H9 (cell line): ENCODE measurements around the gene DENND6B. TPM values are rescaled to one million over a fixed set of nuclear protein-coding genes. Genes with fewer than 3 reads are reported as not detected.

Experiments
- DNase-seq: peaks from one replicate; pipeline ENCODE4 v3.0.0-alpha.2; 2017
- H2AFZ ChIP-seq: one replicate; pipeline ENCODE4 v1.6.1; 2013; ENCODE audit warnings: mild to moderate bottlenecking, low read length, control low read depth, moderate library complexity
- H2AK5ac ChIP-seq: 2 replicates; pipeline ENCODE4 v1.6.1; 2013; ENCODE audit warnings: low read length, control low read depth, mixed read lengths; ENCODE audit not compliant: insufficient read length
- H2BK120ac ChIP-seq: one replicate; pipeline ENCODE4 v1.6.1; 2013; ENCODE audit warnings: low read depth, mild to moderate bottlenecking, low read length, control low read depth, inconsistent platforms; ENCODE audit not compliant: poor library complexity, severe bottlenecking
- H2BK12ac ChIP-seq: 2 replicates; pipeline ENCODE4 v1.6.1; 2013; ENCODE audit warnings: low read length, control low read depth, mixed read lengths, low read depth; ENCODE audit not compliant: insufficient read length
- H2BK15ac ChIP-seq: 2 replicates; pipeline ENCODE4 v1.6.1; 2013; ENCODE audit warnings: low read depth, low read length, control low read depth
- H2BK20ac ChIP-seq: one replicate; pipeline ENCODE4 v1.6.1; 2013; ENCODE audit warnings: low read depth, mild to moderate bottlenecking, low read length, control low read depth, inconsistent platforms; ENCODE audit not compliant: poor library complexity, severe bottlenecking
- H2BK5ac ChIP-seq: 2 replicates; pipeline ENCODE4 v1.6.1; 2013; ENCODE audit warnings: low read length, control low read depth, mixed read lengths; ENCODE audit not compliant: insufficient read length
- H3K14ac ChIP-seq: 2 replicates; pipeline ENCODE4 v1.6.1; 2013; ENCODE audit warnings: low read length, control low read depth; ENCODE audit not compliant: insufficient read depth
- H3K18ac ChIP-seq: 2 replicates; pipeline ENCODE4 v1.6.1; 2013; ENCODE audit warnings: low read depth, mild to moderate bottlenecking, mixed read lengths, low read length, control low read depth; ENCODE audit not compliant: insufficient read length
- H3K23ac ChIP-seq: 2 replicates; pipeline ENCODE4 v1.6.1; 2013; ENCODE audit warnings: low read length, control low read depth, mixed read lengths, low read depth; ENCODE audit not compliant: insufficient read length
- H3K23me2 ChIP-seq: 2 replicates; pipeline ENCODE4 v1.6.1; 2013; ENCODE audit warnings: low read depth, mild to moderate bottlenecking, mixed read lengths, low read length, control low read depth; ENCODE audit not compliant: insufficient read length, poor library complexity, severe bottlenecking
- H3K27ac ChIP-seq: 2 replicates; pipeline ENCODE4 v1.5.1; 2013; ENCODE audit warnings: low read length, control low read depth, mixed read lengths, low read depth; ENCODE audit not compliant: insufficient read length
- H3K27me3 ChIP-seq: 2 replicates; pipeline ENCODE4 v1.6.1; 2013; ENCODE audit warnings: low read length, control low read depth, inconsistent platforms; ENCODE audit not compliant: insufficient read depth
- H3K4ac ChIP-seq: 2 replicates; pipeline ENCODE4 v1.6.1; 2013; ENCODE audit warnings: low read depth, mild to moderate bottlenecking, control low read depth, inconsistent platforms, low read length, moderate library complexity
- H3K4me1 ChIP-seq: 2 replicates; pipeline ENCODE4 v1.6.1; 2013; ENCODE audit warnings: low read length, control low read depth, inconsistent platforms; ENCODE audit not compliant: insufficient read depth
- H3K4me2 ChIP-seq: 2 replicates; pipeline ENCODE4 v1.6.1; 2013; ENCODE audit warnings: low read length, control low read depth, mixed read lengths; ENCODE audit not compliant: insufficient read length, insufficient read depth
- H3K56ac ChIP-seq: 2 replicates; pipeline ENCODE4 v1.6.1; 2013; ENCODE audit warnings: low read depth, mild to moderate bottlenecking, mixed read lengths, low read length, control low read depth; ENCODE audit not compliant: insufficient read length
- H3K79me1 ChIP-seq: 2 replicates; pipeline ENCODE4 v1.6.1; 2013; ENCODE audit warnings: low read depth, mild to moderate bottlenecking, moderate library complexity, low read length, control low read depth, inconsistent platforms; ENCODE audit not compliant: insufficient read depth, poor library complexity, severe bottlenecking
- H3K79me2 ChIP-seq: 2 replicates; pipeline ENCODE4 v1.6.1; 2013; ENCODE audit warnings: low read length, control low read depth, inconsistent platforms; ENCODE audit not compliant: insufficient read depth
- H3K9ac ChIP-seq: 2 replicates; pipeline ENCODE4 v1.6.1; 2013; ENCODE audit warnings: low read length, control low read depth, mixed read lengths; ENCODE audit not compliant: insufficient read length; ENCODE audit errors: extremely low read depth
- H3K9me3 ChIP-seq: one replicate; pipeline ENCODE4 v1.6.1; 2013; ENCODE audit warnings: low read depth, low read length, inconsistent platforms; ENCODE audit not compliant: control insufficient read depth
- H3T11ph ChIP-seq: one replicate; pipeline ENCODE4 v1.6.1; 2013; ENCODE audit warnings: mild to moderate bottlenecking, low read length, control low read depth, inconsistent platforms
- H4K20me1 ChIP-seq: one replicate; pipeline ENCODE4 v1.6.1; 2013; ENCODE audit not compliant: control insufficient read depth, insufficient read length, insufficient read depth
- H4K5ac ChIP-seq: 2 replicates; pipeline ENCODE4 v1.6.1; 2013; ENCODE audit warnings: low read depth, mild to moderate bottlenecking, mixed read lengths, low read length, control low read depth; ENCODE audit not compliant: insufficient read length
- H4K8ac ChIP-seq: replicated peaks from 2 replicates; pipeline ENCODE4 v1.6.1; 2013; ENCODE audit warnings: low read length, control low read depth, mixed read lengths, low read depth; ENCODE audit not compliant: insufficient read length
- H4K91ac ChIP-seq: 2 replicates; pipeline ENCODE4 v1.6.1; 2013; ENCODE audit warnings: low read depth, mild to moderate bottlenecking, moderate library complexity, mixed read lengths, low read length, control low read depth; ENCODE audit not compliant: insufficient read length
- H3K27ac Mint-ChIP-seq, 3 experiments: 2 replicates in 2 of 3; 3 replicates in 1 of 3; pipeline ENCODE4 v1.8.0; 2020 to 2021; ENCODE audit warnings: mixed read lengths in 3 of 3, mild to moderate bottlenecking in 1 of 3, moderate library complexity in 1 of 3
- H3K27me3 Mint-ChIP-seq: 2 replicates; pipeline ENCODE4 v1.8.0; 2021; ENCODE audit warnings: low read depth, mild to moderate bottlenecking, moderate library complexity, mixed read lengths
- H3K36me3 Mint-ChIP-seq, 3 experiments: 2 replicates in 2 of 3; 3 replicates in 1 of 3; pipeline ENCODE4 v1.8.0; 2020 to 2021; ENCODE audit warnings: low read depth in 3 of 3, mixed read lengths in 3 of 3; ENCODE audit not compliant: insufficient read depth in 1 of 3
- H3K4me1 Mint-ChIP-seq, 2 experiments: 2 replicates each; pipeline ENCODE4 v1.8.0; 2020; ENCODE audit warnings: mixed read lengths in 2 of 2
- H3K4me3 Mint-ChIP-seq, 2 experiments: 2 replicates in 1 of 2; 3 replicates in 1 of 2; pipeline ENCODE4 v1.8.0; 2020 to 2021; ENCODE audit warnings: mild to moderate bottlenecking in 2 of 2, mixed read lengths in 2 of 2, moderate library complexity in 1 of 2
- H3K9me3 Mint-ChIP-seq, 2 experiments: 2 replicates in 1 of 2; 3 replicates in 1 of 2; pipeline ENCODE4 v1.8.0; 2020; ENCODE audit warnings: mild to moderate bottlenecking in 2 of 2, mixed read lengths in 2 of 2, moderate library complexity in 1 of 2
- WGBS: extraction: QIAGEN DNeasy Blood & Tissue Kit; methylation state at CpG from one replicate; pipeline ENCODE4 v1.1.7; 2013; ENCODE audit warnings: missing lambda C conversion rate, low lambda C conversion rate, mixed read lengths; ENCODE audit not compliant: insufficient read length; ENCODE audit errors: extremely low coverage; 5-methylcytosine and 5-hydroxymethylcytosine counted together
- total RNA-seq: library from RNA; stranded (reverse); gene quantifications from 2 replicates; pipeline ENCODE4 v1.2.1, GENCODE V29; 2021
- TF ChIP-seq, protein P1 (sequence below): fragments of 200-600 bp; sonication (generic); conservative IDR thresholded peaks from 3 replicates; pipeline ENCODE4 v1.8.0; 2021; ENCODE audit warnings: antibody characterized with exemption, mild to moderate bottlenecking

DENND6B gene
- total RNA-seq, 1 experiment from 2014 or later: 1.5 TPM

DNA sequence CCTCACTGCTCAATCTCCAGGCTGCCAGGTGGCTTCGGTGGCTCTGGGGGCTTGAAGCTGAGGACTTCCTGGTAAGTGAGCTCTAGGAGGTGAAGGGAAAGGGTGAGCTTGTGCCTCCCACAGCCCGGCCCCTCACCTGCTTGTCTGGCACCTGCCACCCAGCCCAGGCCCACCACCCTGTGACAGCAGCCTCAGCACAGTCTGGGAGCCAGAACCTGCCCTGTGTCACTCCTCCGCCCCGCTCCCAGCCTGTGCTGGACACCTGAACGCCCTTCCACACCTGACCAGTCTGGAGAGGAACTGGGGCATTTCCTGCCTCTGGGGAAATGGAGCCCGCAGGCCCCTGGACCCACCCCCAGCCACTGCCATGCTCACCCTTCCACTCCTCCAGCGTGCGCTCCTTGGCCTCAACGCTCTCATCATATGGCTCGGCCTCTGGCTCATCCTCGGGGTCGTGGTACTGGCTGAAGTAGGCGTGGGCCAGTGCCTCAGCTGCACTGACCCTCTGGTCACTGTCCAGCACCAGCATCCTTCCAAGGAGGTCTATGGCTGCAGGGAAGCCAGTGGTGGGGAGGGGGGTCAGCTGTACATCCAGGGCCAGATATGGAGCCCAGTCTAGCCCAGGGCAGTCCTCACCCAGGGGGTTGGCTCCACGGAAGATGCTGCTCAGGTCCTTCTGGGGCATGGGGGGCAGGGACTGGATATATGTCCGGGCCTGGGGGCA is 61.7 kb downstream of the DENND6B start:
- no peak overlapping the region for H3K4me2 ChIP-seq
- TF ChIP-seq, protein P1, sequence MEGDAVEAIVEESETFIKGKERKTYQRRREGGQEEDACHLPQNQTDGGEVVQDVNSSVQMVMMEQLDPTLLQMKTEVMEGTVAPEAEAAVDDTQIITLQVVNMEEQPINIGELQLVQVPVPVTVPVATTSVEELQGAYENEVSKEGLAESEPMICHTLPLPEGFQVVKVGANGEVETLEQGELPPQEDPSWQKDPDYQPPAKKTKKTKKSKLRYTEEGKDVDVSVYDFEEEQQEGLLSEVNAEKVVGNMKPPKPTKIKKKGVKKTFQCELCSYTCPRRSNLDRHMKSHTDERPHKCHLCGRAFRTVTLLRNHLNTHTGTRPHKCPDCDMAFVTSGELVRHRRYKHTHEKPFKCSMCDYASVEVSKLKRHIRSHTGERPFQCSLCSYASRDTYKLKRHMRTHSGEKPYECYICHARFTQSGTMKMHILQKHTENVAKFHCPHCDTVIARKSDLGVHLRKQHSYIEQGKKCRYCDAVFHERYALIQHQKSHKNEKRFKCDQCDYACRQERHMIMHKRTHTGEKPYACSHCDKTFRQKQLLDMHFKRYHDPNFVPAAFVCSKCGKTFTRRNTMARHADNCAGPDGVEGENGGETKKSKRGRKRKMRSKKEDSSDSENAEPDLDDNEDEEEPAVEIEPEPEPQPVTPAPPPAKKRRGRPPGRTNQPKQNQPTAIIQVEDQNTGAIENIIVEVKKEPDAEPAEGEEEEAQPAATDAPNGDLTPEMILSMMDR: no peak

More for the DNA sequence above, 61.7 kb downstream of the DENND6B start:
- DNase-seq: no peak
- no peaks in the 10 kb centered on the region for H3K9me3 ChIP-seq
- H3K36me3 Mint-ChIP-seq: no peaks in the 10 kb centered on the region
- H2AFZ ChIP-seq: no peak overlapping the region
- no peak overlapping the region for H3K4ac ChIP-seq
- peaks cover 80% of the 10 kb centered on the region for H3K27me3 Mint-ChIP-seq
- H4K8ac ChIP-seq: no peak overlapping the region
- H3K79me1 ChIP-seq: no peaks in the 10 kb centered on the region
- H4K91ac ChIP-seq: no peak overlapping the region
- no peak overlapping the region for H4K5ac ChIP-seq
- H3K27ac ChIP-seq: no peak overlapping the region
- no peak overlapping the region for H3K23ac ChIP-seq
- H3K27me3 ChIP-seq: peaks cover 15% of the 10 kb centered on the region; the same call in 1 of the 2 replicates
- peaks cover 8 to 14% of the 10 kb centered on the region in 2 experiments for H3K4me1 Mint-ChIP-seq
- H4K20me1 ChIP-seq: no peaks in the 10 kb centered on the region
- no peak overlapping the region for H3T11ph ChIP-seq
- no peaks in the 10 kb centered on the region for H3K79me2 ChIP-seq
- H3K23me2 ChIP-seq: peaks cover 8% of the 10 kb centered on the region
- H2BK20ac ChIP-seq: no peak overlapping the region
- no peaks in the 10 kb centered on the region for H3K4me1 ChIP-seq
- H2BK120ac ChIP-seq: no peak overlapping the region
- no peak overlapping the region; a peak in 1 of 7 replicates for H3K27ac Mint-ChIP-seq
- no peak overlapping the region for H3K14ac ChIP-seq
- H3K9ac ChIP-seq: no peak overlapping the region
- no CpG with 5 or more reads among the region's 15 CpGs for WGBS
- H3K9me3 Mint-ChIP-seq: peaks cover 2 to 3% of the 10 kb centered on the region in 2 experiments; a peak in 2 of 5 replicates
- H3K18ac ChIP-seq: no peak overlapping the region
- H2BK5ac ChIP-seq: no peak overlapping the region
- no peak overlapping the region for H2BK15ac ChIP-seq
- H2BK12ac ChIP-seq: no peak overlapping the region
- no peak overlapping the region for H3K56ac ChIP-seq
- H3K4me3 Mint-ChIP-seq: no peak overlapping the region
- H2AK5ac ChIP-seq: no peak overlapping the region
